ENCODE data around the gene ASIC3.
A peak's percentile ranks its signal among the peaks of the same experiment; 100 is the strongest.

ASIC3 gene

DNA sequence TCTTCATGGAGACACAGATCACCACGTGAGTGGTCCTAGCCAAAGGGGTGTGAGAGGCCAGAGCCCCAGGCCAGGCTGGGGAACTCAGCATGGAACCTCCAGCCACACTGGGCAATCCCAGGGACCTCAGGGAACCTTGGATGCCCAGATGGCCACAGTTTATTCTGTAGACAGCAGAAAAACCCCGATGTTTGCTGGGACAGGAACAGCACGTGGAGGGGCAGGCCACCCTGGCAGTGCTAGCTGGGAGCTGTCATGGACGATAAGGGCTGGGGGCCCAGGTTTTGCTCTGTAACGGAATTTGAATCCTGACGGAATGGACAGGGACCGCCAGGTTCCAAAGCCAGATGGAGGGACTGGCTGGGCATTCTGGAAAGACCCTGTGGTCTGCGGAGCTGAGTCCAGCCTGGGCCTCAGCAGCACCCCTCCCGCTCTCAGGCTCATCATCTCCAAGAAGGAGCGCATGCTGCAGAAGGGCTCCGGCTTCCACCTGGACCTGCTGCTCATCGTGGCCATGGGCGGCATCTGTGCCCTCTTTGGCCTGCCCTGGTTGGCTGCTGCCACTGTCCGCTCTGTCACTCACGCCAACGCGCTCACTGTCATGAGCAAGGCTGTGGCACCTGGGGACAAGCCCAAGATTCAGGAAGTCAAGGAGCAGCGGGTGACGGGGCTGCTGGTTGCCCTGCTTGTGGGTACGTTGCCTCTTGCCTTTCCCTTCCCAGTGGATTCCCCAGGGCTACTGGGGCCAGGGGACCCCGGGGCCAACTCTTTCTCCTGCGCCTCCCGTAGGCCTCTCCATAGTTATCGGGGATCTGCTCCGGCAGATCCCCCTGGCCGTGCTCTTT is 26.7 kb downstream of the ASIC3 start:
- DNase-seq, result no peak

GRCh38 chr7:151075662-151075971 is 27.3 kb downstream of the ASIC3 start:
- DNase-seq, result no peak

GRCh38 chr7:151075978-151076426 is 27.7 kb downstream of the ASIC3 start:
- DNase-seq, result no peak

GRCh38 chr7:151076863-151077704 is 28.8 kb downstream of the ASIC3 start:
- DNase-seq, result no peak

GRCh38 chr7:151077705-151078232 is 29.4 kb downstream of the ASIC3 start:
- DNase-seq, result no peak

- no peak for DNase-seq
Observed at GRCh38 chr7:151078233-151079040, 30.1 kb downstream of the ASIC3 start.

- no peak for DNase-seq
Observed at GRCh38 chr7:151079199-151079910, 31.0 kb downstream of the ASIC3 start.

DNA sequence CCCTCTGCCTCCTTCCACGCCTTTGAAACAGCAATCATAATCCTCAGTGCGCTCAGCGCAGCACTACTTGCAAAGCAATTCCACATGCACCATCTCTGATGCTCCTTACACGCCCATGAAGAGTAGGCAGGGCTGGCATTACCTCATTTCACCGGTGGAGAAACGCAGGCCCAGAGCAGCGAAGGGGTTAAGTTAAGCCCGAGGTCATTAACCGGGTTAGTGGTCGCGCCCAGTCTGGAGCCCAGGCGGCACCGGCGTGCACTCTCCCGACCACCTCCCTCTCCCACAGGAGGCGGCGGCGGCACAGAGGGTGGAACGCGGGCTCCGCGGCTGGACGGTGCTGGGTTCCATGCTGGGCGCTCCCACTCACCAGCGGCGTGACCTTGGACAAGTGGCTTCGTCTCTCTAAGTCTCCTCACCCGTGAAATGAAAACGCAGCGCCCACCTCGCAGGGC is 31.8 kb downstream of the ASIC3 start:
- DNase-seq, result no peak

DNA sequence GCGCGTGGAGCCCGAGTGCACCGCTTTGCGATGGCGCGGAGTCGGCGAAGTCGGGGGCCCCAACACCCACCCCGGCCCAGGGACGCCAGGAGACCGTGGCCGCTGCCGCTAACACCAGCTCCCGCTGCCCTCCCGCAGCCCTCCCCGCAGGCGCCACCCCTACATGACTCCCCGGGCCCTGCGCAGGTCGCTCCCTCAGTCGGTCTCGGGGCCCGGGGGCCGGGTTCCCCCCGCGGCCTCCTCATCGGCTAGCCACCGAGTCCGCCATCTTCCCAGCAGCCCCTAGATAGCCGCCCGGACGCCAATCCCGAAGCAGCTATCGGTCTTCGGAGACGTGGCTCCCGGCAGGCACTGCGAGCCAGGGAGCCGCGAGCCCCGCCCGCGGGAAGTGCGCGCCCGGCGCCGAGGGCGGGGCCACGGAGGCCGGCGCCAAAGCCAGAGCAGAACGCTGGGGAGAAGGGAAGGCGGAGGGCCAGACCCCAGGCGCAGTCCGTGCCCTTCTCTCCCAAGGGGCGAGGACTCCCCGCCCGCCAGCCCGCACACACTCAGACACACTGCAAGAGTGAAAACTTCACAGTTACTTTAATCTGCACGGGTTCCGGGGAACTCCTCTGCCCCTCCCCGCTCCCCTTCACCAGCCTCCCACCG is 32.3 kb downstream of the ASIC3 start, which contains the start of gene FASTK:
Gene FASTK, minus strand, starts transcription at position 288 of the 648 bp plus-strand sequence. Its CDS starts 43 bp downstream, at position 245.
- DNase-seq, result peak; percentile 84

- DNase-seq, result no peak
Observed at GRCh38 chr7:151081170-151082101, 33.1 kb downstream of the ASIC3 start.

DNA sequence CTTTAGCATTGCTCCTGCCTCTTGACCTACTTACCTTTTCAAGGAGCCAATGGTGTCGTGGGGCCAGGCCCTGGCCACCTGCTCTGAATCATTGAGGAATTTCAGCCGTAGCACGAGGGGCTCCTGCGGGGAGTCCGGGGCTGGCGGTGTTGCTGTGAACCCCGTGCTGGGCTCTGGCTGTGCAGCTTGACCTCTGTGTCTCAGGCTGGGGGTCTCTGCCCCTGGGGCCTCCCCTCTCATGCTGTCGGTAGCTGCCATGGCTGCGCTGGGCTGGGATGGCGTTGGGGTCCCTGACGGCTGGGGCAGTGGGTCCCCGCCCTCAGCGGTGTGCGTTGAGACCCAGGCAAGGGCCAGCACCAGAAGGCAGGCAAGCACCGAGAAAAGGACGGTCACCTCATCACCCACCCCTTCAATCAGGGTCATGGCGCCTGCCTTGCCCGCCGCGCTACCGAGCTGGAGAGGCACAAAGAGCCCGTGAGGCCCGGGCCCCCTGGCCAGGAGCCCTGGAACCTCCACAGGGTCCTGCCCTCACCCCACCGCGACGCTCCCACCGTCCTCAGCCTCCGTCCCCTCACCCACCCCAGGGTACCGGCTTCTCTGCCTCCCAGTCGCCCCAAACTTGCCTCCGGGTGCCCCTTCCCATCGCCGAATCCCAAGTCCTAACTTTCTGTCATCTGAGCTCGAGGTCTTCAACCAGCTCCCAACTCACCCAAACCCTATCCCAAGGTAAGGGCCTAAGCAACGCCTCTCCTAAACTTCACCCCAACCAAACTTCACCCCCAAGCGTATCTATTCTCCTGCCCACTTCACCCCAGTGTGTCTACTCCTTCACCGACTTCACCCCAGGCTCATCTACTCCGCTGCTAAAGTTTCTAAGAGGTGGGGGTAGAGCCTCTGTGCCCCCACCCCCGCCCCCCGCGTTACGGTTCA is 34.1 kb downstream of the ASIC3 start:
- no peak for DNase-seq

DNA sequence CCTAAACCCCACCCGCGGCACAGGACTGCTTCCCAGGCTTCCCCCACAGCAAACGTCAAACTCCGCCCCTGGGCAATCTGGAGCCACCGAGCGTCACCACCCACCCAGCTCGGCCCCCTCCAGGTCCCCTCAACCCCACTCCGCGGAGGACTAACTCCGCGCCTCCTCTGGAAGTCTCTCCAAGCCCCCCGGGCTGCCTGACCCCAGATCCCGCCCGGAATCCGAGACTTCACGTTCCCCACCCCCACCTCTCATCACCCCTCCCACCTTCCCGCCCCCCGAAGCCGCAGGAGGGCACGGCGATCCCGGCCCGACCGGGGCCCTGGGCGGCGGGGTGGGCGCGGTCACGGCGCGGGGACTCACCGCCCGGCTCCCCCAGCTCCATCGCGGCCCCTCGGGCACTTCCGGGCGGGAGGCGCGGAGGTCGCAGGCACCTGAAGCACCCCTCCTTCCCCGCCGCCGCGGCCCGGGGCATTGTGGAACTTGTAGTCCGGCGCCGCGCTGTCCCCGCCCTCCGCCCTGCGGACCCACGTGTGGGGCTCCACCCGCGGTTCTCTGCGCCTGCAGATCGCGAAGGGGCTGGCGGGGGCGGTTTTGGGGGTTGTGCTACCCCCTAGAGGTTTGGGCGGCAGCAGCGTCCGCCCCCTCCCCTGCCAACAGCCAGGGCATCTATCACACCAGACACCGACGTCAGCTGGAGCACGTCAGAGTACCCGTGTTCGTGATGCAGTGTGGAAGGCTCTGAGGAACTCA is 34.9 kb downstream of the ASIC3 start, which contains the start of gene TMUB1:
Gene TMUB1, minus strand, starts transcription at position 423 of the 753 bp plus-strand sequence. CDS start 930 bp downstream, outside the sequence.
- peak; percentile 90 for DNase-seq

- no peak for DNase-seq
Observed at GRCh38 chr7:151083824-151084160, 35.5 kb downstream of the ASIC3 start.

DNA sequence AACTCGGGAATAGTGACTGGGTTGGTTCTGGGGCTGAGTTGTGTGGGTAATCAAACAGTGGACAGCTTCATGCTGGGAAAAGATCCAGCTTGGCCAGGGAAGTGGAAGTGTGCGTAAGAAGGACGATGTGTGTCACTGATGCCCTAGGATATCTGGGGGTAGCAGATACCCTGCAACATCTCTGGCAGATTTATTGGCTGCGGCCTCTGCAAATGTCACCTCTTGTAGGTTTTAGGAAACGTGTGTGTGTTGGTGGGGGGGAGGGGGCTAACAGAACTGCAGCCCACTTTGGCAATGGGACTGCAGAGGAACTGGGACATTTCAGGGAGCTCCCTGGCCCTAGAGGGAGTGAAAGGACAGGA is 37.0 kb downstream of the ASIC3 start:
- no peak for DNase-seq

GRCh38 chr7:151085691-151086620 is 37.6 kb downstream of the ASIC3 start, which contains the start of gene AGAP3:
TSS of gene AGAP3 (plus strand) at chr7:151086475. CDS start at chr7:151086742, 267 bp downstream.
- peak; percentile 57 for DNase-seq

DNA sequence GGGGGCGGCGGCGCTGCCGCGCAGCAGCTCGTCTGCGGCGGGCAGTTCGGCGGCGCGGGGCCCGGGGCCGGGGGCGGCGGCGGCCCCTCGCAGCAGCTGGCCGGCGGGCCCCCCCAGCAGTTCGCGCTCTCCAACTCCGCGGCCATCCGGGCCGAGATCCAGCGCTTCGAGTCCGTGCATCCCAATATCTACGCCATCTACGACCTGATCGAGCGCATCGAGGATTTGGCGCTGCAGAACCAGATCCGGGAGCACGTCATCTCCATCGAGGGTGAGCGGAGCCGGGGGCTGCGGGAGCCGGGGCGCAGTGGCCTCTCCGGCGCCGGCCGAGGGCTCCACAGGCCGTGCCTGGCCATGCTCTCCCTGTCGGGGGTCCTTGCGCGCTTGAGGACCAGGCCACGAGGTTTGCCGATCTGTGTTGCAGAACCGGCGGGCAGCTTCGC is 38.5 kb downstream of the ASIC3 start:
- no peak for DNase-seq
